Caco-2 (cell line): ENCODE results near the gene ACSL5. TPM values are rescaled to one million over a fixed set of nuclear protein-coding genes. Genes with fewer than 3 reads are reported as not detected.
"Not testable (repeated sequence)": the region's sequence is repeated elsewhere in the genome, so short reads cannot be mapped to it uniquely, and the experiment has no call there.

Experiments
- BruUV-seq: library from RNA; stranded (reverse); fragments of 400-500 nt; replicated peaks from 2 replicates; lab custom pipeline; 2021; lab: Mats Ljungman, UMichigan
- CTCF ChIA-PET: fragments of 300-600 bp; sonication (Branson Sonifier 250); formaldehyde crosslinking; loops from one replicate; lab custom pipeline; 2022; ENCODE audit warnings: antibody characterized with exemption; lab: Charles Lee
- POLR2A ChIA-PET: fragments of 300-600 bp; sonication (Branson Sonifier 250); formaldehyde crosslinking; loops from one replicate; lab custom pipeline; 2022; ENCODE audit warnings: antibody characterized with exemption; lab: Charles Lee
- DNase-seq, 2 experiments: peaks; one replicate each; pipeline versions ENCODE4 v3.0.0 to v3.0.0-alpha.2; 2020 to 2022
- H3K27me3 ChIP-seq: replicated peaks from 2 replicates; pipeline ENCODE4 v1.6.0; 2011; ENCODE audit warnings: low read length; ENCODE audit not compliant: control insufficient read depth, insufficient read depth
- H3K36me3 ChIP-seq: 2 replicates; pipeline ENCODE4 v1.5.1; 2011; ENCODE audit warnings: low read length; ENCODE audit not compliant: control insufficient read depth, insufficient read depth
- H3K4me1 ChIP-seq: fragments of 250-450 bp; sonication (Bioruptor Pico); 2 replicates; pipeline ENCODE4 v1.5.1; 2020; ENCODE audit warnings: mild to moderate bottlenecking
- H3K4me3 ChIP-seq: 2 replicates; pipeline ENCODE4 v1.5.1; 2011; ENCODE audit warnings: low read depth, mild to moderate bottlenecking, control low read depth, low read length
- H3K9me3 ChIP-seq: fragments of 250-450 bp; sonication (Bioruptor Pico); 2 replicates; pipeline ENCODE4 v1.5.1; 2020; ENCODE audit warnings: mild to moderate bottlenecking, moderate library complexity
- H3K27ac Mint-ChIP-seq: one replicate; pipeline ENCODE4 v1.8.0; 2022; ENCODE audit warnings: mixed read lengths; ENCODE audit not compliant: unreplicated experiment
- H3K27me3 Mint-ChIP-seq: one replicate; pipeline ENCODE4 v1.8.0; 2022; ENCODE audit warnings: mixed read lengths; ENCODE audit not compliant: insufficient read depth, unreplicated experiment
- H3K36me3 Mint-ChIP-seq: one replicate; pipeline ENCODE4 v1.8.0; 2022; ENCODE audit warnings: mild to moderate bottlenecking, mixed read lengths; ENCODE audit not compliant: insufficient read depth, unreplicated experiment
- H3K4me1 Mint-ChIP-seq: one replicate; pipeline ENCODE4 v1.8.0; 2022; ENCODE audit warnings: low read depth, mixed read lengths; ENCODE audit not compliant: unreplicated experiment
- H3K4me3 Mint-ChIP-seq: one replicate; pipeline ENCODE4 v1.8.0; 2022; ENCODE audit warnings: mild to moderate bottlenecking, moderate library complexity, mixed read lengths; ENCODE audit not compliant: unreplicated experiment
- H3K9me3 Mint-ChIP-seq: one replicate; pipeline ENCODE4 v1.8.0; 2022; ENCODE audit warnings: mixed read lengths; ENCODE audit not compliant: unreplicated experiment
- intact Hi-C: fragments of 100-400 bp; cut with micrococcal nuclease; formaldehyde crosslinking; loops from one replicate; pipeline ENCODE4 v1.10.0; 2022; ENCODE audit not compliant: unreplicated experiment
- total RNA-seq: library from RNA; stranded (reverse); gene quantifications from 2 replicates; pipeline ENCODE4 v1.2.3, GENCODE V29; 2022
- TF ChIP-seq, protein P1 (sequence below), 2 experiments: fragments of 200-600 bp in 1 of 2; IDR thresholded peaks; 1 replicate in 1 of 2; 2 replicates in 1 of 2; pipeline versions ENCODE4 v1.5.1 to v1.8.0; 2011 to 2022; ENCODE audit warnings: antibody characterized with exemption in 1 of 2, control low read depth in 1 of 2, inconsistent platforms in 1 of 2, low read depth in 1 of 2, low read length in 1 of 2, mild to moderate bottlenecking in 1 of 2, moderate library complexity in 1 of 2; ENCODE audit not compliant: insufficient read depth in 1 of 2, severe bottlenecking in 1 of 2, unreplicated experiment in 1 of 2

Gene ACSL5
- total RNA-seq, 1 experiment from 2014 or later: 46.6 TPM

DNA sequence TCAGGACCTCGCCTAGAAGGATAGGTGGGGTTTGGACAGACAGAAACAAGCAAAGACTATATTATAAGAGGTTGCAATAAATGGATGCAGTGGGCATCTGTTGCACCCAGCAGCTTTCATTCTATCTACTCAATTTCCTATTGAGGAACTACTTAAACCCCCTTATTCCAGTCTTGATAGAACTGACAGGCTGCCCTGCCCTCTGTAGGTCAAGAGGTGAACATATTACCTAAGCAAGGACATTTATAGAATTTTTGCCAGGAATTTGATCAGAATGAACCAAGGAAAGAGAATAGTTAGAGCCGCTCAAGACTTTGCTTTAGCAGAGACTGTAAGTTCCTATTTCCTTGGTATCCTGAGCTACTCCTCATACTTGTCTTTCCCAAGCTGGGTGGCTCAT is 82.6 kb downstream of the ACSL5 start:
- TF ChIP-seq, protein P1, sequence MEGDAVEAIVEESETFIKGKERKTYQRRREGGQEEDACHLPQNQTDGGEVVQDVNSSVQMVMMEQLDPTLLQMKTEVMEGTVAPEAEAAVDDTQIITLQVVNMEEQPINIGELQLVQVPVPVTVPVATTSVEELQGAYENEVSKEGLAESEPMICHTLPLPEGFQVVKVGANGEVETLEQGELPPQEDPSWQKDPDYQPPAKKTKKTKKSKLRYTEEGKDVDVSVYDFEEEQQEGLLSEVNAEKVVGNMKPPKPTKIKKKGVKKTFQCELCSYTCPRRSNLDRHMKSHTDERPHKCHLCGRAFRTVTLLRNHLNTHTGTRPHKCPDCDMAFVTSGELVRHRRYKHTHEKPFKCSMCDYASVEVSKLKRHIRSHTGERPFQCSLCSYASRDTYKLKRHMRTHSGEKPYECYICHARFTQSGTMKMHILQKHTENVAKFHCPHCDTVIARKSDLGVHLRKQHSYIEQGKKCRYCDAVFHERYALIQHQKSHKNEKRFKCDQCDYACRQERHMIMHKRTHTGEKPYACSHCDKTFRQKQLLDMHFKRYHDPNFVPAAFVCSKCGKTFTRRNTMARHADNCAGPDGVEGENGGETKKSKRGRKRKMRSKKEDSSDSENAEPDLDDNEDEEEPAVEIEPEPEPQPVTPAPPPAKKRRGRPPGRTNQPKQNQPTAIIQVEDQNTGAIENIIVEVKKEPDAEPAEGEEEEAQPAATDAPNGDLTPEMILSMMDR (IDR thresholded peaks at IDR 0.05; ENCODE audit: insufficient read depth in 1 of 2, low read depth in 1 of 2, low read length in 1 of 2, severe bottlenecking in 1 of 2, unreplicated experiment in 1 of 2): peak; percentile 43 to 44
- Mint-ChIP-seq H3K27ac (no peak overlapping the region), H3K36me3 (no peaks in the 10 kb centered on the region), H3K27me3 (no peaks in the 10 kb centered on the region), H3K9me3 (no peaks in the 10 kb centered on the region), H3K4me3 (no peak overlapping the region), H3K4me1 (no peaks in the 10 kb centered on the region)
- Histone ChIP-seq H3K4me3 (no peak overlapping the region), H3K4me1 (0 out of 2 replicates have a peak, but pooled peaks cover 5% of the 10 kb centered on the region), H3K9me3 (0 out of 2 replicates have a peak, but pooled peaks cover 4% of the 10 kb centered on the region), H3K27me3 (no peaks in the 10 kb centered on the region), H3K36me3 (no peaks in the 10 kb centered on the region)
- POLR2A ChIA-PET: no interaction called here
- BruUV-seq: no TSS peak
- CTCF ChIA-PET: no interaction called here
- DNase-seq: peak in 1 of 2 experiments; percentile 15
- intact Hi-C loops: no loop called here

DNA sequence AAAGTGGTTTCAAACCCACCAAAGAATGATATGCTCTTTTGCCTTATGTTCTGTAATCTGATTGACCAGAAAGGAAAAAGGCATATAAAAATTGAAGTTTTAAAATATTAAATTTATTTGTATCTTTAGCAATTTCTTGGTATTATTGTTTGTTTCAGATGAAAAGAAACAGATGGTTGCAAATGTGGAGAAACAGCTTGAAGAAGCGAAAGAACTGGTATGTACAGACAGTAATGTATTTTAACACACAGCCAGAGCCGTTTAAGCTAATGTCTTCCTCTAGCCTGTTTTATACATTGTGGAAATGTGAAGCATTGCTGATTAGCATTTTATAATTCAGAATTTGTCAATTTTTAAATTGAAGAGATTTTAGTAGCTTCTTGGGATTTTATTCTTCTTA is 86.5 kb downstream of the ACSL5 start:
- Mint-ChIP-seq H3K9me3 (no peaks in the 10 kb centered on the region), H3K4me3 (no peak overlapping the region), H3K4me1 (no peaks in the 10 kb centered on the region), H3K27me3 (no peaks in the 10 kb centered on the region), H3K27ac (no peak overlapping the region), H3K36me3 (peaks cover 20% of the 10 kb centered on the region)
- TF ChIP-seq, protein P1 (IDR thresholded peaks at IDR 0.05; ENCODE audit: insufficient read depth in 1 of 2, low read depth in 1 of 2, low read length in 1 of 2, severe bottlenecking in 1 of 2, unreplicated experiment in 1 of 2): no peak
- Histone ChIP-seq H3K4me3 (no peak overlapping the region), H3K4me1 (no peaks in the 10 kb centered on the region), H3K9me3 (no peaks in the 10 kb centered on the region), H3K36me3 (no peaks in the 10 kb centered on the region), H3K27me3 (no peaks in the 10 kb centered on the region)
- intact Hi-C loops: no loop called here
- POLR2A ChIA-PET: interaction anchor here (0.5 kb wide), 1 partner anchor 13 kb away, joined by 3 read pairs; the partner anchor contains the start of genes VTI1A and ZDHHC6
- CTCF ChIA-PET: interaction anchor here (0.8 kb wide), 1 partner anchor 13 kb away, joined by 3 read pairs; the partner anchor contains the start of genes VTI1A and ZDHHC6
- BruUV-seq: no TSS peak
- no peak for DNase-seq

DNA sequence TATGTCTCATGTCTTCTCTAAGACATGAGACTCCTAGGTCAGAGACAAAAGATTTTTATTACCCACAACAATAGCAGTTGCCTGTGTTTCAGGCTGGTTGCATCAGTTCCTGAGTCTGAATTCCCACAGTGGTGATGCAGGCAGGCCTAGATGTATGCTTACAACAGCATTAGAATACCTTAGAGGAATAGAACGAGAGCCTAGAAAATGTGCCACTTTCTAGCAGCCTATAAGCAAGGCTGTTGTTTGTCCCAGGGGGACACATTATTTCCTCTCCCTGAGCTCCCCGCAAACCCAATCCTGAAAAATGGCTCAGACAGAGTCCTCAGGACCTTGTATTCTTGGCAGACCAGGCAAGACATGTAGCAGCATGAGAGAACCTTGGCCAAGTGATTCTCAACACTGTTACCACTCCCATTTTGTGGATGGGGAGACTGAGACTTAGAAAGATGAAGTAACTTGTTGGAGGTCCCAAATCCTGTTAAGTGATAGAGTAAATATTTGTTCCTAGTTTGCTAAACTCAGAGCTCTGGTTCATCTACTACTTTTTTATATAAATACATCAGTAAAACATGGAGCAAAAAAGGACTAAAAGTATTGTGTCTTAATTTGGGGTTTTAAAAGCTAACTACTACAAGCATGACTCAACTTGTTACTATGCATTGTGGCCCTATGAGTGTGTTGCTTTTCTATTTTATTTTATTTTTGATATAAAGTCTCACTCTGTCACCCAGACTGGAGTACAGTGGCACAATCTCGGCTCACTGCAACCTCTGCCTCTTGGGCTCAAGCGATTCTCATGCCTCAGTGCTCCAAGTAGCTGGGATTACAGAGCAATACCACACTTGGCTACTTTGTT is 87.3 kb downstream of the ACSL5 start:
- intact Hi-C loops: no loop called here
- Histone ChIP-seq H3K9me3 (no peaks in the 10 kb centered on the region), H3K4me3 (no peak overlapping the region), H3K4me1 (no peaks in the 10 kb centered on the region), H3K36me3 (no peaks in the 10 kb centered on the region), H3K27me3 (no peaks in the 10 kb centered on the region)
- Mint-ChIP-seq H3K27me3 (no peaks in the 10 kb centered on the region), H3K4me1 (no peaks in the 10 kb centered on the region), H3K36me3 (peaks cover 24% of the 10 kb centered on the region), H3K4me3 (no peak overlapping the region), H3K9me3 (no peaks in the 10 kb centered on the region), H3K27ac (peak overlapping the region; percentile 78)
- ChIA-PET POLR2A (interaction anchor here (0.5 kb wide), 1 partner anchor 14 kb away, joined by 3 read pairs; the partner anchor contains the start of genes VTI1A and ZDHHC6), CTCF (interaction anchor here (0.9 kb wide), 1 partner anchor 11 kb away, joined by 3 read pairs; no protein-coding TSS in a partner anchor)
- TF ChIP-seq, protein P1 (IDR thresholded peaks at IDR 0.05; ENCODE audit: insufficient read depth in 1 of 2, low read depth in 1 of 2, low read length in 1 of 2, severe bottlenecking in 1 of 2, unreplicated experiment in 1 of 2): no peak
- peak in 1 of 2 experiments; percentile 71 for DNase-seq
- BruUV-seq: TSS peak; percentile 33

DNA sequence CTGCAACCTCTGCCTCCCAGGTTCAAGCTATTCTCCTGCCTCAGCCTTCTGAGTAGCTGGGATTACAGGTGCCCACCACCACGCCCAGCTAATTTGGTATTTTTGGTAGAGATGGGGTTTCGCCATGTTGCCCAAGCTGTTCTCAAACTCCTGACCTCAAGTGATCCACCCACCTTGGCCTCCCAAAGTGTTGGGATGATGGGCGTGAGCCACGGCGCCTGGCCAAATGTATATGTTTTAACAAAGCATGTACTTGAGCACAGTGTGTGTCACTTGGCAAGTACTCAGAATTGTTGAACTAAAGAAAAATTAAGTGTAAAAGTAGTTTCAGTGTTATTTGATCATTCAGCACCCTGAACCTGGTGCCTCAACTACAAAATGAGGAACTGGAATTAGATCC is 90.2 kb downstream of the ACSL5 start:
- DNase-seq, H3K9me3 Mint-ChIP-seq, H3K27me3 ChIP-seq, H3K4me3 Mint-ChIP-seq, H3K4me1 ChIP-seq, BruUV-seq, H3K4me1 Mint-ChIP-seq, H3K4me3 ChIP-seq, H3K27ac Mint-ChIP-seq, intact Hi-C loops, H3K9me3 ChIP-seq, H3K36me3 ChIP-seq, H3K27me3 Mint-ChIP-seq, CTCF ChIA-PET, POLR2A ChIA-PET: not testable (repeated sequence)
- peaks cover 24% of the 10 kb centered on the region for H3K36me3 Mint-ChIP-seq
